IPS-15b (cell line): ENCODE measurements around the gene OSCAR.
"Not testable (repeated sequence)": the region's sequence is repeated elsewhere in the genome, so short reads cannot be mapped to it uniquely, and the experiment has no call there.

Experiments used
- H3K27me3 ChIP-seq: one replicate; pipeline ENCODE4 v1.6.1; 2013; ENCODE audit warnings: low read length; ENCODE audit not compliant: control insufficient read depth, insufficient read depth
- H3K36me3 ChIP-seq: one replicate; pipeline ENCODE4 v1.6.1; 2013; ENCODE audit warnings: low read length; ENCODE audit not compliant: control insufficient read depth, insufficient read depth
- H3K4me1 ChIP-seq: one replicate; pipeline ENCODE4 v1.6.1; 2013; ENCODE audit warnings: mild to moderate bottlenecking, low read length; ENCODE audit not compliant: control insufficient read depth, insufficient read depth
- H3K4me3 ChIP-seq: one replicate; pipeline ENCODE4 v1.5.1; 2013; ENCODE audit warnings: low read depth, low read length
- H3K9ac ChIP-seq: one replicate; pipeline ENCODE4 v1.6.1; 2013; ENCODE audit warnings: low read depth, mild to moderate bottlenecking, low read length
- H3K9me3 ChIP-seq: one replicate; pipeline ENCODE4 v1.6.1; 2013; ENCODE audit warnings: mild to moderate bottlenecking, low read length; ENCODE audit not compliant: control insufficient read depth, insufficient read depth

OSCAR gene

GRCh38 chr19:54099190-54099902, 1.3 kb downstream of the OSCAR start:
- Histone ChIP-seq H3K9ac (no peak overlapping the region), H3K9me3 (no peaks in the 10 kb centered on the region), H3K4me3 (no peak overlapping the region), H3K4me1 (no peaks in the 10 kb centered on the region), H3K36me3 (peaks cover 2% of the 10 kb centered on the region), H3K27me3 (peaks cover 23% of the 10 kb centered on the region)

- peaks cover 26% of the 10 kb centered on the region for H3K27me3 ChIP-seq
- H3K4me1 ChIP-seq: no peaks in the 10 kb centered on the region
- no peaks in the 10 kb centered on the region for H3K9me3 ChIP-seq
- H3K4me3 ChIP-seq: peak overlapping the region; percentile 68
- H3K9ac ChIP-seq: peak overlapping the region; percentile 16
- no peaks in the 10 kb centered on the region for H3K36me3 ChIP-seq
These were observed 3.9 kb downstream of the OSCAR start for GRCh38 chr19:54096617-54097106.

GRCh38 chr19:54095859-54096616, 4.6 kb downstream of the OSCAR start:
- H3K9me3 ChIP-seq, H3K36me3 ChIP-seq, H3K4me1 ChIP-seq: not testable (repeated sequence)
- peak overlapping the region; percentile 68 for H3K4me3 ChIP-seq
- H3K9ac ChIP-seq: peak overlapping the region; percentile 16
- peaks cover 26% of the 10 kb centered on the region for H3K27me3 ChIP-seq

- Histone ChIP-seq H3K4me1 (no peaks in the 10 kb centered on the region), H3K9me3 (no peaks in the 10 kb centered on the region), H3K4me3 (peak overlapping the region; percentile 68), H3K36me3 (no peaks in the 10 kb centered on the region), H3K27me3 (peaks cover 26% of the 10 kb centered on the region), H3K9ac (no peak overlapping the region)
These were observed 5.3 kb downstream of the OSCAR start for GRCh38 chr19:54095136-54095858.

GRCh38 chr19:54094426-54095000, 6.1 kb downstream of the OSCAR start:
- peaks cover 26% of the 10 kb centered on the region for H3K27me3 ChIP-seq
- H3K4me1 ChIP-seq: no peaks in the 10 kb centered on the region
- H3K9me3 ChIP-seq: no peaks in the 10 kb centered on the region
- no peak overlapping the region for H3K9ac ChIP-seq
- H3K36me3 ChIP-seq: no peaks in the 10 kb centered on the region
- peak overlapping the region; percentile 6 for H3K4me3 ChIP-seq

GRCh38 chr19:54084410-54084809, 16.2 kb downstream of the OSCAR start:
- Histone ChIP-seq H3K9me3 (no peaks in the 10 kb centered on the region), H3K27me3 (no peaks in the 10 kb centered on the region), H3K4me3 (no peak overlapping the region), H3K9ac (no peak overlapping the region), H3K4me1 (no peaks in the 10 kb centered on the region), H3K36me3 (no peaks in the 10 kb centered on the region)

GRCh38 chr19:54081032-54081431, 19.6 kb downstream of the OSCAR start, which contains the start of gene TARM1:
Gene TARM1, minus strand, starts transcription at chr19:54081365. Its CDS starts 25 bp downstream, at chr19:54081340.
- H3K9me3 ChIP-seq: no peaks in the 10 kb centered on the region
- no peaks in the 10 kb centered on the region for H3K36me3 ChIP-seq
- H3K27me3 ChIP-seq: no peaks in the 10 kb centered on the region
- H3K9ac ChIP-seq: no peak within 1 kb of the TSS
- no peak within 1 kb of the TSS for H3K4me3 ChIP-seq
- no peaks in the 10 kb centered on the region for H3K4me1 ChIP-seq

GRCh38 chr19:54077334-54077733, 23.3 kb downstream of the OSCAR start:
- Histone ChIP-seq H3K27me3 (no peaks in the 10 kb centered on the region), H3K4me1 (no peaks in the 10 kb centered on the region), H3K9me3 (no peaks in the 10 kb centered on the region), H3K36me3 (no peaks in the 10 kb centered on the region), H3K9ac (no peak overlapping the region), H3K4me3 (no peak overlapping the region)

GRCh38 chr19:54074851-54075250, 25.8 kb downstream of the OSCAR start:
- Histone ChIP-seq H3K9me3 (no peaks in the 10 kb centered on the region), H3K9ac (no peak overlapping the region), H3K4me3 (no peak overlapping the region), H3K4me1 (no peaks in the 10 kb centered on the region), H3K36me3 (no peaks in the 10 kb centered on the region), H3K27me3 (no peaks in the 10 kb centered on the region)

GRCh38 chr19:54073829-54074228, 26.8 kb downstream of the OSCAR start:
- Histone ChIP-seq H3K36me3 (no peaks in the 10 kb centered on the region), H3K9ac (no peak overlapping the region), H3K4me1 (no peaks in the 10 kb centered on the region), H3K27me3 (no peaks in the 10 kb centered on the region), H3K9me3 (no peaks in the 10 kb centered on the region), H3K4me3 (no peak overlapping the region)

GRCh38 chr19:54069470-54069869, 31.1 kb downstream of the OSCAR start:
- H3K9ac ChIP-seq: no peak overlapping the region
- no peaks in the 10 kb centered on the region for H3K9me3 ChIP-seq
- H3K27me3 ChIP-seq: no peaks in the 10 kb centered on the region
- no peaks in the 10 kb centered on the region for H3K36me3 ChIP-seq
- no peak overlapping the region for H3K4me3 ChIP-seq
- H3K4me1 ChIP-seq: no peaks in the 10 kb centered on the region
